OCI-LY7 (cell line): ENCODE data around the gene STIL. TPM values are rescaled to one million over a fixed set of nuclear protein-coding genes. Genes with fewer than 3 reads are reported as not detected.

Experiments
- BruUV-seq: library from RNA; stranded (reverse); fragments of 400-500 nt; replicated peaks from 2 replicates; lab custom pipeline; 2021; lab: Mats Ljungman, UMichigan
- CTCF ChIA-PET: fragments of 300-600 bp; sonication (Branson Sonifier 250); formaldehyde crosslinking; loops from one replicate; lab custom pipeline; 2022; ENCODE audit warnings: antibody characterized with exemption; ENCODE audit not compliant: unreplicated experiment; lab: Charles Lee
- POLR2A ChIA-PET: fragments of 300-600 bp; sonication (Branson Sonifier 250); formaldehyde crosslinking; loops from one replicate; lab custom pipeline; 2022; ENCODE audit warnings: antibody characterized with exemption; lab: Charles Lee
- DNase-seq: peaks from one replicate; pipeline ENCODE4 v3.0.0-alpha.2; 2015; ENCODE audit warnings: low spot score
- H2AFZ ChIP-seq: fragments of 200-600 bp; sonication (generic), shearing (Covaris generic); 2 replicates; pipeline ENCODE4 v1.6.1; 2014; ENCODE audit warnings: mild to moderate bottlenecking, antibody characterized with exemption, low read length, moderate library complexity
- H3K27ac ChIP-seq: fragments of 200-600 bp; sonication (generic); 2 replicates; pipeline ENCODE4 v1.5.1; 2014; ENCODE audit warnings: mixed run types, low read depth, mild to moderate bottlenecking, moderate library complexity, low read length, inconsistent platforms; ENCODE audit not compliant: poor library complexity, severe bottlenecking
- H3K36me3 ChIP-seq: fragments of 200-600 bp; sonication (generic); 2 replicates; pipeline ENCODE4 v1.6.1; 2014; ENCODE audit warnings: mild to moderate bottlenecking, antibody characterized with exemption, low read length, moderate library complexity, mixed read lengths; ENCODE audit not compliant: insufficient read depth
- H3K4me1 ChIP-seq: fragments of 200-600 bp; sonication (generic); 2 replicates; pipeline ENCODE4 v1.5.1; 2014; ENCODE audit warnings: mild to moderate bottlenecking, low read length; ENCODE audit not compliant: insufficient read depth, poor library complexity, severe bottlenecking
- H3K4me2 ChIP-seq: fragments of 200-600 bp; sonication (generic); 2 replicates; pipeline ENCODE4 v1.6.1; 2014; ENCODE audit warnings: mild to moderate bottlenecking, low read length
- H3K4me3 ChIP-seq: fragments of 200-600 bp; sonication (generic); 2 replicates; pipeline ENCODE4 v1.5.1; 2014; ENCODE audit warnings: mild to moderate bottlenecking, low read depth, low read length; ENCODE audit not compliant: poor library complexity, severe bottlenecking
- H3K79me2 ChIP-seq: fragments of 200-600 bp; sonication (generic); 2 replicates; pipeline ENCODE4 v1.6.1; 2016; ENCODE audit warnings: low read depth, mild to moderate bottlenecking, low read length, moderate library complexity, mixed read lengths; ENCODE audit not compliant: insufficient read depth
- H3K9me2 ChIP-seq: fragments of 200-600 bp; sonication (generic); 2 replicates; pipeline ENCODE4 v1.6.1; 2016; ENCODE audit warnings: mild to moderate bottlenecking, low read length, mixed read lengths; ENCODE audit not compliant: insufficient read depth
- H3K9me3 ChIP-seq: fragments of 200-600 bp; sonication (generic); 2 replicates; pipeline ENCODE4 v1.6.1; 2014; ENCODE audit warnings: mild to moderate bottlenecking, mixed run types, low read length, mixed read lengths
- H4K20me1 ChIP-seq: fragments of 200-600 bp; sonication (generic); 2 replicates; pipeline ENCODE4 v1.6.1; 2014; ENCODE audit warnings: mild to moderate bottlenecking, antibody characterized with exemption, low read length, moderate library complexity, mixed read lengths; ENCODE audit not compliant: insufficient read depth
- CTCF ChIP-seq: fragments of 200-600 bp; sonication (generic); conservative IDR thresholded peaks from 2 replicates; pipeline ENCODE4 v1.5.1; 2014; ENCODE audit warnings: mild to moderate bottlenecking, antibody characterized with exemption, low read length, moderate library complexity, mixed read lengths
- EZH2phosphoT487 ChIP-seq: fragments of 200-600 bp; sonication (generic); IDR thresholded peaks from 2 replicates; pipeline ENCODE4 v1.6.1; 2018; ENCODE audit warnings: low read depth, borderline replicate concordance, mild to moderate bottlenecking, mixed run types, antibody characterized with exemption, low read length, moderate library complexity, mixed read lengths
- intact Hi-C: fragments of 100-400 bp; cut with micrococcal nuclease; formaldehyde crosslinking; loops from one replicate; pipeline ENCODE4 v1.10.0; 2022; ENCODE audit not compliant: unreplicated experiment
- total RNA-seq, 2 experiments: library from RNA; depleted of rRNA in 1 of 2; stranded (reverse); fragments of >200 nt in 1 of 2; shearing (Covaris generic) in 1 of 2; gene quantifications; 2 replicates each; pipeline ENCODE4 v1.2.3, GENCODE V29; 2014 to 2022

STIL gene
- total RNA-seq, 2 experiments from 2014 or later: 46.6 to 60.0 TPM

GRCh38 chr1:47201179-47201578, 112.8 kb downstream of the STIL start:
- Histone ChIP-seq H3K27ac (no peak overlapping the region), H3K9me2 (no peaks in the 10 kb centered on the region), H2AFZ (no peak overlapping the region), H4K20me1 (no peaks in the 10 kb centered on the region), H3K4me2 (no peak overlapping the region), H3K79me2 (no peaks in the 10 kb centered on the region), H3K4me3 (no peak overlapping the region), H3K9me3 (0 out of 2 replicates have a peak, but pooled peaks cover 7% of the 10 kb centered on the region), H3K36me3 (no peaks in the 10 kb centered on the region), H3K4me1 (no peaks in the 10 kb centered on the region)
- TF ChIP-seq EZH2phosphoT487: no peak
- no peak for TF ChIP-seq CTCF
- DNase-seq: no peak
- POLR2A ChIA-PET: interaction anchor here (0.6 to 0.9 kb wide), 3 partner anchors 8 to 105 kb away, joined by 3 to 7 read pairs (median 3); no protein-coding TSS in a partner anchor
- CTCF ChIA-PET: no interaction called here
- intact Hi-C loops: no loop called here
- BruUV-seq: no TSS peak

Other genes starting within 250 kb of the STIL start
- gene CYP4Z1, start 246.9 kb downstream of the STIL start, total RNA-seq (2014; rRNA removed; shearing (Covaris generic)): not detected in 2 replicates
- gene CYP4Z1, start 246.9 kb downstream of the STIL start, total RNA-seq (2022): not detected in 2 replicates
- not detected in 2 replicates for gene CYP4A22, start 176.7 kb downstream of the STIL start, total RNA-seq (2014; rRNA removed; shearing (Covaris generic))
- not detected in 2 replicates for gene CYP4A22, start 176.7 kb downstream of the STIL start, total RNA-seq (2022)
- gene PDZK1IP1, start 124.1 kb downstream of the STIL start, total RNA-seq (2014; rRNA removed; shearing (Covaris generic)): not detected in 2 replicates
- not detected in 2 replicates for gene PDZK1IP1, start 124.1 kb downstream of the STIL start, total RNA-seq (2022)
- gene TAL1, start 81.9 kb downstream of the STIL start, total RNA-seq (2014; rRNA removed; shearing (Covaris generic)): not detected in 2 replicates
- not detected in 2 replicates for gene TAL1, start 81.9 kb downstream of the STIL start, total RNA-seq (2022)
- gene CMPK1, start 19.6 kb upstream of the STIL start, total RNA-seq (2014; rRNA removed; shearing (Covaris generic)): 54.2 and 59.2 TPM in 2 replicates
- 85.8 and 87.5 TPM in 2 replicates for gene CMPK1, start 19.6 kb upstream of the STIL start, total RNA-seq (2022)
- gene FOXE3, start 102.1 kb upstream of the STIL start, total RNA-seq (2014; rRNA removed; shearing (Covaris generic)): 0.15 TPM in 1 of 2 replicates, not detected in the other
- not detected in 2 replicates for gene FOXE3, start 102.1 kb upstream of the STIL start, total RNA-seq (2022)
- gene FOXD2, start 123.9 kb upstream of the STIL start, total RNA-seq (2014; rRNA removed; shearing (Covaris generic)): 0.44 and 0.76 TPM in 2 replicates
- gene FOXD2, start 123.9 kb upstream of the STIL start, total RNA-seq (2022): 0.49 and 0.52 TPM in 2 replicates